ENCODE data around the gene SOWAHB.

Gene SOWAHB

DNA sequence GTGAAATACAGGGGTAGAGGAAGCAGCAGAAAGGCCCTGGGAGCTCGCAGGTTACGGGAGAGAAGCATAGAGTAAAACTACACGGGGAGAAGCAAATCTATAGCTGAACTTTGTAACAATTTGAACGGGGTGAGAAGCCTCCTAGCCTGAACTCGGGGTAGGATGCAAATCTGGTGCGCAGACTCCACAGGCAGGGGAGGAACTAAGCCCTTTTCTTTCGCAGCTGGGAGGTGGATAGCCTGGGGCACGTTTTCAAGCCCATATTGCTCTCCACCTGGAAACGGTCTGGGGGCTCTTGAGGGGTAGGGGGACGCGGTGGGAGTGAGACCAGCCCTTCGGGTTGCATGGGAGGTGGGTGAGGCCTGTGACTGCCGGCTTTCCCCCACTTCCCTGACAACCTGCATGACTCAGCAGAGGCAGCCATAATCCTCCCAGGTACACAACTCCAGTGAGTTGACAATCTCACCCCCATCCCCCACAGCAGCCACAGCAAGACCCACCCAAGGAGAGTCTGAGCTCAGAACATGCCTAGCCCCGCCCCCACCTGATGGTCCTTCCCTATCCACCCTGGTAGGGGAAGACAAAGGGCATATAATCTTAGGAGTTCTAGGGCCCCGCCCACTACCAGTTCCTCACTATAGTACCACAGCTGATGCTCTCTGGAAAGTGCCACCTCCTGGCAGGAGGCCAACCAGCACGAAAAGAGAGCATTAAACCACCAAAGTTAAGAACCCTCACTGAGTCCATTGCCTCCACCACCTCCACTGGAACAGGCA is 29.9 kb downstream of the SOWAHB start:
- ATAC-seq (ENCODE audit: insufficient read depth, low read depth) = no peak
- Histone ChIP-seq H3K4me1 (ENCODE audit: insufficient read depth, low read length) (no peaks in the 10 kb centered on the region), H2AFZ (ENCODE audit: low read depth, low read length) (no peak overlapping the region), H3K79me2 (ENCODE audit: insufficient read depth, low read length) (no peaks in the 10 kb centered on the region), H3K36me3 (ENCODE audit: insufficient read depth, low read length) (no peaks in the 10 kb centered on the region), H3K9me3 (ENCODE audit: insufficient read depth, low read length, severe bottlenecking) (no peaks in the 10 kb centered on the region), H3K4me2 (ENCODE audit: insufficient read depth, low read length) (no peak overlapping the region), H3K27ac (ENCODE audit: low read length) (no peak overlapping the region), H4K20me1 (ENCODE audit: insufficient read depth, low read length) (no peaks in the 10 kb centered on the region), H3K4me3 (ENCODE audit: low read depth in 1 of 2, low read length in 2 of 2) (no peak overlapping the region), H3K27me3 (ENCODE audit: insufficient read depth, low read length, poor library complexity) (no peaks in the 10 kb centered on the region), H3K9ac (ENCODE audit: low read depth, low read length) (no peak overlapping the region)
- DNase-seq = peak; percentile 12
- TF ChIP-seq, protein P1, sequence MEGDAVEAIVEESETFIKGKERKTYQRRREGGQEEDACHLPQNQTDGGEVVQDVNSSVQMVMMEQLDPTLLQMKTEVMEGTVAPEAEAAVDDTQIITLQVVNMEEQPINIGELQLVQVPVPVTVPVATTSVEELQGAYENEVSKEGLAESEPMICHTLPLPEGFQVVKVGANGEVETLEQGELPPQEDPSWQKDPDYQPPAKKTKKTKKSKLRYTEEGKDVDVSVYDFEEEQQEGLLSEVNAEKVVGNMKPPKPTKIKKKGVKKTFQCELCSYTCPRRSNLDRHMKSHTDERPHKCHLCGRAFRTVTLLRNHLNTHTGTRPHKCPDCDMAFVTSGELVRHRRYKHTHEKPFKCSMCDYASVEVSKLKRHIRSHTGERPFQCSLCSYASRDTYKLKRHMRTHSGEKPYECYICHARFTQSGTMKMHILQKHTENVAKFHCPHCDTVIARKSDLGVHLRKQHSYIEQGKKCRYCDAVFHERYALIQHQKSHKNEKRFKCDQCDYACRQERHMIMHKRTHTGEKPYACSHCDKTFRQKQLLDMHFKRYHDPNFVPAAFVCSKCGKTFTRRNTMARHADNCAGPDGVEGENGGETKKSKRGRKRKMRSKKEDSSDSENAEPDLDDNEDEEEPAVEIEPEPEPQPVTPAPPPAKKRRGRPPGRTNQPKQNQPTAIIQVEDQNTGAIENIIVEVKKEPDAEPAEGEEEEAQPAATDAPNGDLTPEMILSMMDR (IDR thresholded peaks at IDR 0.05; ENCODE audit: borderline replicate concordance, extremely low read depth, low read length, poor library complexity, severe bottlenecking) = no peak
- no peak for TF ChIP-seq EZH2 (IDR thresholded peaks at IDR 0.05; ENCODE audit: borderline replicate concordance, low read depth, low read length, severe bottlenecking)

DNA sequence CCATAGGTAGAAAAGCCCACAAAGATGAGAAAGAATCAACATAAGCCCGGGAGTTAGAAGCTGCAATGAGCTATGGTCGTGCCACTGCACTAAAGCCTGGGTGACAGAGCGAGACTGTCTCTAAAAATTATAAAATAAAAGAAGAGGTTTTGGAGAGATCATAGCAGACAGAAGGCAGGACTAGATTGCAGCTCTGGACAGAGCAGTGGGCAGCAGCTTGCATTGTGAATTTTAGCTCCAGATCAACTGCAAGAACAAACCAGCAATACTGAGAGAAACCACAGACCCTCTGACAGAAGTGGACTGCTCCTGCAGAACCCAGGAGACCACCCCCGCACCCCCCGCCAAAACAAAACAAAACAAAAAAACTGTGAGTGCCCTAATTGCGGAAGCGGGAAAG is 30.6 kb downstream of the SOWAHB start:
- Histone ChIP-seq H3K27ac (ENCODE audit: low read length) (no peak overlapping the region), H3K4me2 (ENCODE audit: insufficient read depth, low read length) (no peak overlapping the region), H3K79me2 (ENCODE audit: insufficient read depth, low read length) (no peaks in the 10 kb centered on the region), H3K9me3 (ENCODE audit: insufficient read depth, low read length, severe bottlenecking) (no peaks in the 10 kb centered on the region), H3K9ac (ENCODE audit: low read depth, low read length) (no peak overlapping the region), H2AFZ (ENCODE audit: low read depth, low read length) (no peak overlapping the region), H3K27me3 (ENCODE audit: insufficient read depth, low read length, poor library complexity) (no peaks in the 10 kb centered on the region), H3K36me3 (ENCODE audit: insufficient read depth, low read length) (no peaks in the 10 kb centered on the region), H3K4me1 (ENCODE audit: insufficient read depth, low read length) (no peaks in the 10 kb centered on the region), H4K20me1 (ENCODE audit: insufficient read depth, low read length) (no peaks in the 10 kb centered on the region), H3K4me3 (ENCODE audit: low read depth in 1 of 2, low read length in 2 of 2) (no peak overlapping the region)
- DNase-seq = no peak
- no peak for TF ChIP-seq EZH2 (IDR thresholded peaks at IDR 0.05; ENCODE audit: borderline replicate concordance, low read depth, low read length, severe bottlenecking)
- TF ChIP-seq, protein P1 (IDR thresholded peaks at IDR 0.05; ENCODE audit: borderline replicate concordance, extremely low read depth, low read length, poor library complexity, severe bottlenecking) = no peak
- ATAC-seq (ENCODE audit: insufficient read depth, low read depth) = no peak

DNA sequence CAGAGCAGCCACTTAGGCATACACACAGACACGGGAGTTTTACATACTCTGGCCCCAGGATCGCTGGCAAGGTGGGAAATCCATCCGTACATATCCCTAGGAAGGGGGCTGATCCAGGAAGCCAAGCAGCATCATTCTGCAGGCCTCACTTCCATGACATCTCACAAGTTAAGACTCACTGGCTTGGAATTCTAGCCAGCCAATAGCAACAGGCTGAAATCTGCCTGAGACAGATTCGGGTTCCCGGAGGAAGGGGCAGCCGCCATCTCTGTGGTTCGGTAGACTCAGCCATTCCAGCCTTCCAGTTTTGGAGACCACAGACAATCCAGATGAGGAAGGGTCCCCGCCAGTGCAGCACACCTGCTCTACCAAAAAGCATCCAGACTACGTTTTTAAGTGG is 31.3 kb downstream of the SOWAHB start:
- no peaks in the 10 kb centered on the region for H4K20me1 ChIP-seq (ENCODE audit: insufficient read depth, low read length)
- DNase-seq = no peak
- no peak overlapping the region for H3K27ac ChIP-seq (ENCODE audit: low read length)
- H3K36me3 ChIP-seq (ENCODE audit: insufficient read depth, low read length) = no peaks in the 10 kb centered on the region
- H3K4me3 ChIP-seq (ENCODE audit: low read depth in 1 of 2, low read length in 2 of 2) = no peak overlapping the region
- no peaks in the 10 kb centered on the region for H3K4me1 ChIP-seq (ENCODE audit: insufficient read depth, low read length)
- no peaks in the 10 kb centered on the region for H3K79me2 ChIP-seq (ENCODE audit: insufficient read depth, low read length)
- H3K4me2 ChIP-seq (ENCODE audit: insufficient read depth, low read length) = no peak overlapping the region
- no peaks in the 10 kb centered on the region for H3K27me3 ChIP-seq (ENCODE audit: insufficient read depth, low read length, poor library complexity)
- no peak overlapping the region for H2AFZ ChIP-seq (ENCODE audit: low read depth, low read length)
- H3K9ac ChIP-seq (ENCODE audit: low read depth, low read length) = no peak overlapping the region
- TF ChIP-seq, protein P1 (IDR thresholded peaks at IDR 0.05; ENCODE audit: borderline replicate concordance, extremely low read depth, low read length, poor library complexity, severe bottlenecking) = no peak
- TF ChIP-seq EZH2 (IDR thresholded peaks at IDR 0.05; ENCODE audit: borderline replicate concordance, low read depth, low read length, severe bottlenecking) = no peak
- H3K9me3 ChIP-seq (ENCODE audit: insufficient read depth, low read length, severe bottlenecking) = no peaks in the 10 kb centered on the region
- no peak for ATAC-seq (ENCODE audit: insufficient read depth, low read depth)
